GM21723 (cell line): Measurements from ENCODE around the gene PAGR1.
A peak's percentile ranks its signal among the peaks of the same experiment; 100 is the strongest.
"Not testable (repeated sequence)": the region's sequence is repeated elsewhere in the genome, so short reads cannot be mapped to it uniquely, and the experiment has no call there.

ENCODE experiments used
- ATAC-seq: cut with Tn5 transposase; IDR thresholded peaks from one replicate; pipeline ENCODE4 v1.9.1; 2021; ENCODE audit warnings: mild to moderate bottlenecking, moderate library complexity; ENCODE audit not compliant: unreplicated experiment

The PAGR1 gene

GRCh38 chr16:29791845-29792807 lies 23.8 kb upstream of the PAGR1 start:
- ATAC-seq = no peak

GRCh38 chr16:29793153-29793552 lies 22.8 kb upstream of the PAGR1 start:
- ATAC-seq = not testable (repeated sequence)

- ATAC-seq = no peak
These were observed 21.7 kb upstream of the PAGR1 start for GRCh38 chr16:29794231-29794710.

- ATAC-seq = no peak
These were observed 13.5 kb upstream of the PAGR1 start for GRCh38 chr16:29802416-29802935.

- no peak for ATAC-seq
These were observed 11.9 kb upstream of the PAGR1 start for GRCh38 chr16:29804020-29804419.

- ATAC-seq = no peak
These were observed 11.3 kb upstream of the PAGR1 start for GRCh38 chr16:29804455-29805231.

- ATAC-seq = peak; percentile 42
These were observed 10.5 kb upstream of the PAGR1 start for GRCh38 chr16:29805232-29806098.

- ATAC-seq = no peak
These were observed 9.8 kb upstream of the PAGR1 start, which contains the start of gene MAZ for GRCh38 chr16:29806099-29806579. Gene MAZ, plus strand, starts transcription at chr16:29806529. Its CDS starts 173 bp downstream, at chr16:29806702.

GRCh38 chr16:29806641-29807425 lies 9.1 kb upstream of the PAGR1 start:
- ATAC-seq = no peak

- peak; percentile 26 for ATAC-seq
These were observed 8.3 kb upstream of the PAGR1 start for GRCh38 chr16:29807426-29808218.

GRCh38 chr16:29808219-29808900 lies 7.6 kb upstream of the PAGR1 start:
- ATAC-seq = no peak

- ATAC-seq = no peak
These were observed 6.8 kb upstream of the PAGR1 start for GRCh38 chr16:29809031-29809747.

GRCh38 chr16:29809850-29810698 lies 5.9 kb upstream of the PAGR1 start:
- ATAC-seq = no peak

- ATAC-seq = no peak
These were observed 5.2 kb upstream of the PAGR1 start for GRCh38 chr16:29810699-29811169.

GRCh38 chr16:29811170-29811895 lies 4.6 kb upstream of the PAGR1 start:
- peak; percentile 40 for ATAC-seq
